ENCODE data around the gene CKAP2L. TPM values are rescaled to one million over a fixed set of nuclear protein-coding genes. Genes with fewer than 3 reads are reported as not detected.

Gene CKAP2L
- total and polyA plus RNA-seq, 9 of the 15 experiments (the other 6 are each of a cell fraction or from before 2014, with no cell fraction given), result 10.4 to 21.9 (median 14.2) TPM

DNA sequence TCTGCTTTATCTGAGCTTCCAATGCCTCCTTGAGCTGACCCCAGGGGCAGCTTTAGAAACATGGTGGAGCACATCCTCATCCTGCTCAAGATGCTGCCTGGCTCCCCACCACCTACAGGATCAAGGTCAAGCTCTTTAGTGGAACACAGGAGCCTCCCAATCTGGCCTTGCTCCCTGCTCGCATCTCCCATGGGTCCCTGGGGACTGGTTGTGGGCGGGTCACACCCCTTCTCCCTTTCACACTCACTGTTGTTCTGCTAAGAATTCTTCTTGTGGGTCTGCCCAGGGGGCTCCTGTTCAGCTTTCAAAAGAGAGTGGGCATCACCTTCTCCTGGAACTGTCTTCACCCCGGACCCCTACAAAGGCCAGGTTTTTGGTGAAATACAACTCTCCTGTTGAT lies 51.9 kb downstream of the CKAP2L start:
- POLR2A ChIA-PET, result interaction anchor here (1.1 to 1.9 kb wide), 3 partner anchors 54 to 67 kb away, joined by 3 to 7 read pairs (median 5); partner anchors contain the start of gene SLC20A1
- Histone ChIP-seq H3K4me2 (ENCODE audit: insufficient read depth, low read length) (peak overlapping the region; percentile 69), H3K9me1 (ENCODE audit: control insufficient read depth, insufficient read depth, low read length) (no peaks in the 10 kb centered on the region), H4K20me1 (replicated peaks; ENCODE audit: control insufficient read depth, insufficient read depth, low read length) (no peaks in the 10 kb centered on the region), H2AFZ (ENCODE audit: low read depth, low read length) (peak overlapping the region; percentile 74), H3K4me1 (replicated peaks in 1 of 2; ENCODE audit: control insufficient read depth in 2 of 2, insufficient read depth in 2 of 2, low read length in 2 of 2) (peaks cover 35 to 42% of the 10 kb centered on the region in 2 experiments), H3K27ac (ENCODE audit: extremely low read depth, low read depth, low read length) (peak overlapping the region; percentile 10; the same call in 1 of the 3 replicates), H3K27me3 (ENCODE audit: control insufficient read depth in 2 of 2, insufficient read depth in 2 of 2, low read length in 2 of 2) (no peaks in the 10 kb centered on the region), H3K4me3 (no peak overlapping the region), H3K9ac (ENCODE audit: insufficient read depth in 1 of 2, low read depth in 2 of 2, low read length in 2 of 2) (peak overlapping the region; percentile 19 to 59; a peak in 2 of 4 replicates), H3K36me3 (ENCODE audit: control insufficient read depth, insufficient read depth, low read length) (no peaks in the 10 kb centered on the region), H3K79me2 (ENCODE audit: control insufficient read depth, insufficient read depth, low read length) (no peaks in the 10 kb centered on the region), H3K9me3 (replicated peaks; ENCODE audit: control insufficient read depth, insufficient read depth, low read depth, low read length) (peaks cover 1% of the 10 kb centered on the region; the same call in 1 of the 2 replicates)
- 18% methylated on average over 3 of the region's 3 CpGs for WGBS (ENCODE audit: insufficient coverage, low coverage, missing lambda C conversion rate)
- DNase-seq (ENCODE audit: extremely low read depth in 1 of 4, low spot score in 3 of 4), result peak in 2 of 4 experiments; percentile 38 to 61
- ATAC-seq, result peak; percentile 7; the same call in 2 of the 3 replicates
- intact Hi-C loops (cut with micrococcal nuclease) (no loop called here), in situ Hi-C loops (cut with MboI) (no loop called here)
- no peak for FAIRE-seq
- CTCF ChIA-PET (ENCODE audit: low intra/inter-chr PET ratio), result no interaction called here
- BruUV-seq (replicated peaks), result no TSS peak
- TF ChIP-seq KDM1A (IDR thresholded peaks at IDR 0.05) (0 out of 4 replicates have a peak, but pooled peaks of 1 of the 2 experiments have one; percentile 43), FOS (IDR thresholded peaks at IDR 0.05; ENCODE audit: extremely low read depth, insufficient read length) (no peak)

DNA sequence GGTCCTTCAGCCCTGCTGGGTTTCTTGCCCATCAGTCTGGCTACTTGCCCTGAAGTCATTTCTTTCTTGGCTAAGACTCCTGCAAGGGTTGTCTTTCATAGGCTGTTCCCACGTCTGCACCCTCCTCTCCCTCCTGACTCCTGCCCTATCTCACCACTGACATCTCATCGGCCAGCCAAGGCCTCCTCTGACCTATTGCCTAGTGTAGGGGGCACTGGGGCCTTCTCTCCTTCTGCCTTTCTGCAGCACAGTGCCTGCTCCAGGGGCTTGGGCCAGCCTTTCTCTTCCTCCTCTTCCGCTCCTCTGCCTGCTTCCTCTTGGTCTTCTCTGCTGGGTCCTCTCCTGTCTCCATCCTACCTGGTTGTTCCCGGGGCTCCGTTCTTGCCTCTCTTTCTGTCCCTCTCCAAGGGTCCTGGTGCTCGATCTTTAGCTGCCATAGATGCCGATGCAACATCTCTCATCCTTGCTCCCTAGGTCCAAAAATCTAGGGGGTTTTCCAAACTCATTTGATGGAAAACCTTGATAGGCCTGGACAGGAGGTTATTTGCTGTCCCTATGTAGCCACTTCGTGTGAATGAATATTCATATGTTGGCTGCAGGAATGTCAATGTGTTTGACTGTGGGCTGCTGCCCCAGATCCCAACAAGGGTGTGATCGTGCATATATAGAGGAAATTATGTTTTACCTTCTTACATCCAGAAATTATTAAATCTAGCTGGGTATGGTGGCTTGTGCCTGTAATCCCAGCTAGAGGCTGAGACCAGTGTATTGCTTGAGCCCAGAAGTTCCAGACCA lies 53.3 kb downstream of the CKAP2L start:
- ChIA-PET CTCF (ENCODE audit: low intra/inter-chr PET ratio) (no interaction called here), POLR2A (interaction anchor here (1.3 kb wide), 1 partner anchor 65 kb away, joined by 3 read pairs; the partner anchor contains the start of gene SLC20A1)
- Histone ChIP-seq H3K4me2 (ENCODE audit: insufficient read depth, low read length) (no peak overlapping the region), H2AFZ (ENCODE audit: low read depth, low read length) (peak overlapping the region; percentile 57), H3K36me3 (ENCODE audit: control insufficient read depth, insufficient read depth, low read length) (no peaks in the 10 kb centered on the region), H3K9ac (ENCODE audit: insufficient read depth in 1 of 2, low read depth in 2 of 2, low read length in 2 of 2) (peak overlapping the region in 1 of 2 experiments; percentile 39; a peak in 1 of 4 replicates), H4K20me1 (replicated peaks; ENCODE audit: control insufficient read depth, insufficient read depth, low read length) (no peaks in the 10 kb centered on the region), H3K27ac (ENCODE audit: extremely low read depth, low read depth, low read length) (no peak overlapping the region), H3K79me2 (ENCODE audit: control insufficient read depth, insufficient read depth, low read length) (no peaks in the 10 kb centered on the region), H3K4me1 (replicated peaks in 1 of 2; ENCODE audit: control insufficient read depth in 2 of 2, insufficient read depth in 2 of 2, low read length in 2 of 2) (peaks cover 42 to 55% of the 10 kb centered on the region in 2 experiments), H3K9me1 (ENCODE audit: control insufficient read depth, insufficient read depth, low read length) (no peaks in the 10 kb centered on the region), H3K9me3 (replicated peaks; ENCODE audit: control insufficient read depth, insufficient read depth, low read depth, low read length) (no peaks in the 10 kb centered on the region), H3K4me3 (no peak overlapping the region), H3K27me3 (ENCODE audit: control insufficient read depth in 2 of 2, insufficient read depth in 2 of 2, low read length in 2 of 2) (no peaks in the 10 kb centered on the region)
- in situ Hi-C loops (cut with MboI) (no loop called here), intact Hi-C loops (cut with micrococcal nuclease) (no loop called here)
- DNase-seq (ENCODE audit: extremely low read depth in 1 of 4, low spot score in 3 of 4) (peak in 1 of 4 experiments; percentile 34), FAIRE-seq (no peak), ATAC-seq (no peak)
- 67% methylated on average over 8 of the region's 9 CpGs for WGBS (ENCODE audit: insufficient coverage, low coverage, missing lambda C conversion rate)
- no TSS peak for BruUV-seq (replicated peaks)
- TF ChIP-seq SAFB2 (IDR thresholded peaks at IDR 0.05; ENCODE audit: borderline replicate concordance, low read depth, low read length, severe bottlenecking) (no peak), EWSR1 (IDR thresholded peaks at IDR 0.05; ENCODE audit: borderline replicate concordance, low read depth, partially characterized antibody) (no peak), MTA3 (IDR thresholded peaks at IDR 0.05; ENCODE audit: borderline replicate concordance) (no peak), MEF2A (IDR thresholded peaks at IDR 0.05; ENCODE audit: control insufficient read depth, low read depth, low read length) (no peak), POLR2H (tag; IDR thresholded peaks at IDR 0.05; ENCODE audit: low read depth) (no peak), RAD51 (IDR thresholded peaks at IDR 0.05; ENCODE audit: borderline replicate concordance, low read depth) (no peak), FOS (IDR thresholded peaks at IDR 0.05; ENCODE audit: extremely low read depth, insufficient read length) (no peak), EZH2 (IDR thresholded peaks at IDR 0.05; ENCODE audit: borderline replicate concordance, low read depth, low read length) (no peak), HDAC3 (IDR thresholded peaks at IDR 0.05; ENCODE audit: borderline replicate concordance, partially characterized antibody) (no peak)
